Cardiac septum (tissue), 1 donor: ENCODE measurements around the gene KAT2B. TPM values are rescaled to one million over a fixed set of nuclear protein-coding genes. Genes with fewer than 3 reads are reported as not detected.

ENCODE experiments used
- DNase-seq: peaks from one replicate; pipeline ENCODE4 v3.0.0-alpha.2; 2020; ENCODE audit warnings: low spot score
- intact Hi-C: fragments of 100-400 bp; cut with DNase I; formaldehyde crosslinking; loops from one replicate; pipeline ENCODE4 v1.14.0; 2022
- total RNA-seq: library from RNA; stranded (reverse); fragmentation: NEBNext Ultra II Directional; extraction: Animal tissue kit (Norgen Biotek cat#: 25700); gene quantifications from one replicate; pipeline ENCODE4 v1.2.1, GENCODE V29; 2021
- donor health status: DM: no; HTN: no; CAD: no.

KAT2B gene
- total RNA-seq, 1 donor from 2014 or later: 51.3 TPM

DNA sequence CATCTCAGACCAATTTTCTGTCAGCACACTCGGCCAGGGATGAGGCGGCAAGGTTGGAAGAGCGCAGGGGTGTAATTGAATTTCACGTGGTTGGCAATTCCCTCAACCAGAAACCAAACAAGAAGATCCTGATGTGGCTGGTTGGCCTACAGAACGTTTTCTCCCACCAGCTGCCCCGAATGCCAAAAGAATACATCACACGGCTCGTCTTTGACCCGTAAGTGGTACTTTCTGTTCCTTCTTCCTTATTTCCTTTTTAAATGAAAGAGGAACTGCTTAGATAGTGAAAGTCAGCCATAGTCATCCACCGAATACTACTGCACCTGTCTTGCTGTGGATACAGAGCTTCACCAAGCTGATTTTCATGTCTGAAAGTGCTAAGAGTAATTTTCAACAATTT lies 85.7 kb downstream of the KAT2B start:
- intact Hi-C loops: no loop called here
- no peak for DNase-seq

DNA sequence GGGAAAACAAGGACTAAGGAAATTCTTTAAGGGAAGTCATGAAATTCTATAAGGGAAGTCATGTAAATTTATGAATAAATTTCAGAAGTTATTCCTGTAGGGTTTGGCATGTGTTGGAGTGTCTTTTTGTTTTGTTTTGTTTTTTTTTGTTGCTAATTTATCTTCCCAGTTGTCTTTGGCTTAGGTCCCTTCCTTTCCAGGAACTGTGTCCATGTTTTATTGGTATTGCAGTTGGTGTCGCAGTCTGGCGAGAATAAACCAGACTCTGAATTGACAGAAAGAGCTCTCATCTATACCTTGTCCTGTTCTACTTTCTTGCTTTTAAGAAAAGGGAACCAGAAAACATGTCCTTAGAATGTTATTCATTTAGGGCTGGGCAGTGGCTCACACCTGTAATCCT lies 88.1 kb downstream of the KAT2B start:
- DNase-seq: no peak
- intact Hi-C loops: no loop called here

DNA sequence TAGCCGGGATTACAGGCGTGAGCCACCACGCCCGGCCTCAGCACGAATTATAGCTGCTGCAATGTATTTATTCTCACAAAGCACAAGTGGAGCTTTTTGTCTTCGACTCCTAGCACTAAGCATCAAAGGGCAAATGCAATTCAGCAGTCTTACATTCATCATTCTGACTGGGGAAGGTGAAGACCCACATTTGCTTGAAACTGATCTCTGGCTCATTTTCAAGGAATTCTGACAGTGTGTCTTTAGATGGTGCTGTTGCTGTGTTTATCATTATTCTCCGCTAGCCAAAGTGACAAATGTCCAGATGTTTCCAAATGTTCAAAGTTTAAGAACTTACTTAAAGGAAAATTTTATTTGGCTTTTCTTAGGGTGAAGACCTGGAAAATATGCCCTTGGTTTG lies 89.9 kb downstream of the KAT2B start:
- intact Hi-C loops: no loop called here
- DNase-seq: no peak

DNA sequence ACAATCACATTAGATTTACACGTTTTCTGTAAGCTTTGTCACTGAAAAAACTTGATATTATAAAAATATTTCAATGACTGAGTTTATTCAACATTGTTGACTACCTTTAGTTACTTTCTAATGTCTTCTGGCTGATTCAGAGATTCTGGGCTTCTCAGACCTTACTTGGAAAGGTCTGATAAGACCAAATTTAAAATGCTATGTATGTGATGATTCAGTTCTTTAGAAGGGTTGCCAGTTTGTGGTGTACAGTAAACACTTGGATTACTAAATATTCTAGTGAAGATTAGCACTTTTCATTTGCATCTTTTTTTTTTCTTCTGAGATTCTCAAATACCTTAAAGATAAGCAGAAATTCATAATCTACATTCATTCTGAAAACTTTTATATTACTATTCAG lies 96.0 kb downstream of the KAT2B start:
- DNase-seq: no peak
- intact Hi-C loops: no loop called here

DNA sequence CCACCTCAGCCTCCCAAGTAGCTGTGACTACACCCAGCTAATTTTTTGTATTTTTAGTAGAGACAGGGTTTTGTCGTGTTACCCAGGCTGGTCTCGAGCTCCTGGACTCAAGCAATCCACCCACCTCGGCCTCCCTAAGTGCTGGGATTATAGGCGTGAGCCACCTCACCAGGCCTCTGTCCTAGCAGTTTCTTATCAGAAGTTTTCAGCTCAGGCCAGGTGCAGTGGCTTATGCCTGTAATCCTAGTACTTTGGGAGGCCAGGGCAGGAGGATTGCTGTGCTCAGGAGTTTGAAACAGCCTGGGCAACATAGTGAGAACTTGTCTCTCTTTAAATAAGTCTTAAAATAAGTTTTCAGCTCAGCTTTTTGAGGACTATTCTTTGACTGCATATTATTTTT lies 97.4 kb downstream of the KAT2B start:
- no peak for DNase-seq
- intact Hi-C loops: no loop called here

DNA sequence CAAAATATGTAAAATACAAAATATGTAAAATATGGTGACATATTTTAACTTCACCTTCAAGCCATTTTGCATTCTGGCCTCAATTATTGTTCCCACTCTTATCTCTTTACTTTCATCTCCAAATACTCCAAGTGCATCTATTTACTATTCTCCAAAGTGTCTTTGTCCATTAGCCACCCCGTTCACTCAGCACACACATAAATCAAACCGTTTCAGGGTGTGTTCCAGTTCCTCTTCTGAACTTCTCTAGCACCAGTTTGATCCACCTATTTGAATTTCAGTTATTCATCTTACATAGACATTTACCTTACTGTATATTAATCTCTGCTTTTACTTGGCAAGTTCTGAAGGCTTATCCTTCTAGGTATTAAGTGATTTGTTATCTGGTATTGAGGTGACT lies 100.6 kb downstream of the KAT2B start:
- DNase-seq: no peak
- intact Hi-C loops: loop anchor here (5.0 kb wide), 2 partner anchors 41 to 99 kb away; partner anchors contain the start of gene KAT2B

DNA sequence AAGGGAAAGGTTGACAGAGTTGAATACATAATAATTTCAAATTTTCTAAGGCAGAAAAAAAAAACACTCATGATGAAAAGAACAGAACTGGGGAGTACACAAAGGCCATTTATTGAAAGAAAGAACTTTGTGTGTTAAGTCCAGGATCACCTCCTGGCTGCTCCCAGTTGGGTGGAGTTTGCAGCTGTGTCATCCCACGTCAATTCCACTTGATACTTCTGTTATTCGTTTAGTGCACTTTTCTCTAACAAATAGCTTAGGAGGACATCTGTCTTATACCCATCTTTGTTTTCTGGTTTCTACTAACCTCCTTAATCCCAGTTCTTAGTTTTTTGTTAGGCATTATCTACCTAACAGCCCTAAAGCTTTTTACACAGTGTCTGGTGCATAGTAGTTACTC lies 101.1 kb downstream of the KAT2B start:
- intact Hi-C loops: loop anchor here (5.0 kb wide), 2 partner anchors 41 to 99 kb away; partner anchors contain the start of gene KAT2B
- no peak for DNase-seq

DNA sequence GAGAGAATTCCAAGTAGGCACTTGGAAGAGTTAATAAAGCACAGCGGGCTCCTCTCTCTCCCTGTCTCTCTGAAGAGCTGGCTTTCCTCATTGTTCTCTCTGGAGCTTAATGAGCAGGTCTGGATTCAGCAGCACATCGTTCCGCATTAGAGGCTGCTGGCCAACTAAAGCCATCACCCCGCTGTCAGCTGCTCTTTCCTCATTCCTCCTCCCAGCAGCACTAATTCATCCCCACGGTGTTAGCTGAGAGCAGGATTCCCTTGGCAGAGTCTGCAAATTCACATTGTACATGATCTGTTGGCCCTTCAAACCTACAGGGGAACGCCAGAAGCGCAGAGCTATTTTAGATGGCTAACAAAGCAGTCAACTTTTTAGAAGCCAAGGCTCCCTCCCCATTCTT lies 101.6 kb downstream of the KAT2B start:
- no peak for DNase-seq
- intact Hi-C loops: loop anchor here (5.0 kb wide), 2 partner anchors 40 to 100 kb away; partner anchors contain the start of gene KAT2B

DNA sequence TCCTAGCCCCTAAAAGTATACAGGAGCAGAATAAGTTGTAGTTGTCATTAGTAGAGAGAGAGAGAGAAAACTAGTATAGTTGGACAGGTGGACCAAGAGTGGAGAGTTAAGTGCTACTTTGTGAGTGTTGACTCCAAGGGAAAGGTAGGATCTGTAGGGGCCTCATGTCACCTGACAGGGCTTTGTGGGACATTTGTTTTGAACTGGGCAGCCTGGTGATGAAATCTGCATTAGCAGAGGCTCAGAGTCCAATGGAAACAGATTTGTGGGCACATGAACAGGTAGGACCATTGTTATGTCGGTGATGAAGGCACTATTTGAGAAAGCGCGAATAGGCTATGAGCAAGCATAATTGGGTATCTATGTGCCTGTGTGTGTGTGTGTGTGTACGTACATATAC lies 102.3 kb downstream of the KAT2B start:
- intact Hi-C loops: loop anchor here (5.0 kb wide), 2 partner anchors 40 to 100 kb away; partner anchors contain the start of gene KAT2B
- DNase-seq: no peak

DNA sequence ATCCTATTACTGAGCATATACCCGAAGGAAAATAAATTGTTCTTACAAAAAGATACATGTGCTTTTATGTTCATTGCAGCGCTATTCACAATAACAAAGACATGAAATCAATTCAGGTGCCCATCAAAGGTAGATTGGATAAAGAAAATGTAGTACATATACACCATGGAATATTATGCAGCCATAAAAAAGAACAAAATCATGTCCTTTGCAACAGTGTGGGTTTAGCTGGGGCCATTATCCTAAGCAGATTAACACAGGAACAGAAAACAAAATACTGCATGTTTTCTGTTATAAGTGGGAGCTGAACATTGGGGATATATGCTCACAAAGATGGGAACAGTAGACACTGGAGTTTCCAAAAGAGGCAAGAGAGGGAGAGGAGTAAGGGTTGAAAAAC lies 103.3 kb downstream of the KAT2B start:
- no peak for DNase-seq
- intact Hi-C loops: loop anchor here (5.0 kb wide), 2 partner anchors 39 to 101 kb away; partner anchors contain the start of gene KAT2B

DNA sequence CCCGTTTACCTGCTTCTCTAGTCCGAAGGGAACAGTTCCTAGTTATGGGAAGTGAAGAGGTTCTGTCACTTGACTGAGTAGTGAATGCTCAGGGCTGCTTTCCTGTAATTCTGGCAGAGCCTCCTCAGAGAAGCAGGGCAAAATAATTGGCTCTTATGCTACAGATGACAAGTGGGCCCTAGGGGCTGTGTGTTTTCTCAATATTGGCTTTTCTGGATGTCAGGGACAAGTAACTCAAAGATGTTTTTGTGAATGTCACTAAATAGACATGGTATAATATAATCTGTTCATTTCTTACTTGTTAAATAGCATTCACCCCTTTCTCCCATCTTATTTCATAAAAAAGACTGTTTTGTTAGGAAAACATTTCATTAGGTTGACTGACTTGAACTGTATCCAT lies 105.6 kb downstream of the KAT2B start:
- DNase-seq: no peak
- intact Hi-C loops: no loop called here

DNA sequence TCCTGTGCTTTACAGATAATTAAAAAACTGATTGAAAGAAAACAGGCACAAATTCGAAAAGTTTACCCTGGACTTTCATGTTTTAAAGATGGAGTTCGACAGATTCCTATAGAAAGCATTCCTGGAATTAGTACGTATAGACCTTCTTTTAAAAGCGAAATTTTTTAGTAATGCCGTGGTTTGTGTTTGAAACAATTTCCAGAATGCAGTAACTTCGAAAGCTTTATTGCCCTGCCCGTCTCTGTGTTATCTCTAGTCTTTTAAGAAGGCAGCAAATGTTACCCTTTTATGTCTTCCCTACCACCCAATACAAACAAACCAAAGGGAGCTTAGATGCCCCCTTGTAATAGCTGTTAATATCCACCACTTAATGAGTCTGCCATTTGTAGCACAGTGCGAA lies 106.1 kb downstream of the KAT2B start:
- no peak for DNase-seq
- intact Hi-C loops: no loop called here

DNA sequence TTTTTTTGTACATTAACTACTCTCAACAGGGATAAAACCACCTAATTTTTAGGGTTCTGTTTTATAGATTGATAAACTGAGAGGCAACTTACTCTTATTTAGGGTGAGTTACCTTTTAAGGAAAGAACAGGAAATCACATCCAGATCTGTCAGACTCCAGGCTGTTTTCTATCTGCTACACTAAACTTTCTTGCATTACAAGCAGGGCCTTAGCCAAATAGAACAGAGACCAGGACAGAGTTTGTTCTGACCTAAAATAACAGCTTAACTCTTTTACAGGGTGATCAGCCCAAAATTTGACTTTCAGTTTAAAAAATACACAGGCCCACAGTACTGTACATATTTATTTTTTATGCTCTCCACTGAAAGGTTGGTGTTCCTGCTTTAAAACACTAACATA lies 107.1 kb downstream of the KAT2B start:
- intact Hi-C loops: no loop called here
- no peak for DNase-seq

DNA sequence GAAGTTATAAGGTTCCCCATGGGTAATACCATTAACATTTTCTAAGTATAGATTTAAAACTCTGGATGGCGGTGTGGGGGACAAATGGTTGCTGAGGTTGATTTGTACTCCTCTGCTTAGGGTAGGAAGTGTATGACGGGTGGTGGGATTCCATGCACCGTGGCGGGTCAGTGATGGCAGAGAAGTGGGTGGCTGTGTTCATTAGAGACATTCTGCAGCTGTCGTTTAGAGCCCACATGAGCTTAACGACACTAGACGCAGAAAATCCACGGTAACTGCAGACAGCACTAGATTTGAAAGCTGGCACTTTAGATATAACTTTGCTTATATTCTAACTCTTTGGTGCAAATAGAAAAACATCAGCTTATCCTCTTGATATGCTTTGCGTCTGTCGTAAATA lies 108.2 kb downstream of the KAT2B start:
- DNase-seq: no peak
- intact Hi-C loops: no loop called here

DNA sequence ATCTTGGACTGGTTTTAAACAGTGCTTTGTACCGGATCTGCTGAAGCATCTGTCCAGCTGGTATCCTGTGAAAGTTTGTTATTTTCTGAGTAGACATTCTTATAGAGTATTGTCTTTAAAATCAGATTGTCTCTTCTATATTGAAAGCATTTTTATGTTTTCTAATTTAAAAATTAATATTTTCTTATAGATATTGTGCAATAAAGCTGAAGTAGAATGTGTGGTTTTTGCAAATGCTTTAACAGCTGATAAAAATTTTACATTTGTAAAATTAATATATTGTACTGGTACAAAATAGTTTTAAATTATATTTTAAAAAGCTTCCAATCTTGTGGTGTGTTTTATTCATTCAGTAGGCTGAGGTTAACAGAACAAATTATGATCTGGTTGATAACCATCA lies 113.8 kb downstream of the KAT2B start:
- intact Hi-C loops: no loop called here
- no peak for DNase-seq

DNA sequence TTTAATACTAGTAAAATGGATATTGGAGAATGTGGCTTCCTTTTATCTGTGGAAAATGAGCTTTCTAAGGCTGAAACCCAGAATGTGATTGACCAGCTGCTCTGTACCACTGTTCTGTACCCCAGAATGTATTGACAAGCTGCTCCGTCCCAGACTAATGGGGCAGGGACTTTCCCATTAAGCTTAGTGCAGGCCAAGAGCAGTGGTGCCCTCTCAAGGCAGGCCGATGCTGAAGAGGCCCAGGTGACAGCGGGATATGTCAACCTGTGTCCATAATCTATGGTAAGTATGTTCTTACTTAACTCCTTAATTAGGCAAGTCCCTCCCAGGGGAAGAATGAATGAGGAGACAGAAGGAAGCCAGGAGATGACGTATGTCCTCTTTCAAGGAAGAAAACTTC lies 114.7 kb downstream of the KAT2B start:
- DNase-seq: no peak
- intact Hi-C loops: no loop called here

DNA sequence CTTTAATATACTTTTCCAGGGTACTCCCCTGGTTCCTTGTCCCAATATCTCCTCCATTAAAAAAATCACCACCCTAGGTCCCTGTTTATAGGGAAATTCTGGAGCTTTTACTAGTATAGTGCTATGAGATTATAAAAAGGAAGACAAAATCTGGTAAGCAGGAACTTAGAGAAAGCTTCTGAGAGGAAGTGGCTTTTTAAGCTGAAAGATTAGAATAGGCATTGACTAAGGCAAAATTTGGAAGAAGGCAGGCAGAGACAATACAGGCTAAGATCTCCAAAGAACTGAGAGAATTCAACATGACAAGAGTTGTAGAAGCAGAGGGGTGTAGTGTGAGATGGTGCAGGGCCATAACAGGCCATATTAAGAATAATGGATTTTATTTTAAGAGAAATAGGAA lies 120.0 kb downstream of the KAT2B start:
- intact Hi-C loops: no loop called here
- DNase-seq: no peak

DNA sequence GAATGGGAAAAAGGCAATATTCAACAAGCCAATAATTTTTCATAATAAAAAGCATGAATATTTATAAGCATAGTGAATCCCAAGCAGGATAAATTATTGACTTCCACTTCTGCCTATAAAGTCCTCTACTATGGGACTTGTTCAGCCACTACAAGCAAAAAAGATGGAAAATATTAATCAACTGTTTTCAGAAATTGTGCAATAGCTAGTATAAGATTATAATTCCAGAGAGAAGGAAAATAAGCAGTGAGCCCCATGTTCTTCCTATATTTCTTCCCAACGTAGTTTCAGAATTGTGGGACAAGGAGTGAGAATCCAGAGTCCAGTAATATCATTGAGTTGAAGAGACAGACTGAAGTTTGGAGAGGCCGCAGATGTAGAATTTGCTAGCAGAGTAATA lies 121.5 kb downstream of the KAT2B start:
- intact Hi-C loops: no loop called here
- no peak for DNase-seq

DNA sequence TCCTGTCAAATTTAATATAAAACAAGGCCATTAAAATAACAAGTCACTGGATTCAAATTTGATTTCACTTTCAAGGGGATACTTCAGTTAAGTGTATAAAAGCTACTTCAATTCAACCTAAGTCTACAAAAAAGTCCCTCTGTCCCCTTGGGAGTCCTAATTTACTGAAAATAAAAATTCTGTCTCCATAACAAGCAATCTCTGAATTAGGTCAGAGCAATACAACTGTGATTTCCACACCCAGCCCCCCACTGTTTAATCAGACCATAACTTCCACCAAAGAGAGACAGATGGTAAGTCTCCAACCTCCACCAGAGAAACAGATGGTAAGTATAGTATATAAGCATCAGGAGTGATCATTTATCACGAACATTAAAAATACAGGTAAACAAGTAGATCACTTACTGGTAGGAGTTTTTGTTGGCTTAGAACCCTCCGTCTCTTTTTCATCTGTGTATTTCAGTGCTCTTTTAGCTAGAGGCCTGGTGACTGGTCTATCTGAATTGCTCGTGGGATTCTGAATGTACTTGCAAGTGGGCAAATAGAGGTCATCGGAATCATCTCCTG lies 133.7 kb downstream of the KAT2B start:
- DNase-seq: no peak

DNA sequence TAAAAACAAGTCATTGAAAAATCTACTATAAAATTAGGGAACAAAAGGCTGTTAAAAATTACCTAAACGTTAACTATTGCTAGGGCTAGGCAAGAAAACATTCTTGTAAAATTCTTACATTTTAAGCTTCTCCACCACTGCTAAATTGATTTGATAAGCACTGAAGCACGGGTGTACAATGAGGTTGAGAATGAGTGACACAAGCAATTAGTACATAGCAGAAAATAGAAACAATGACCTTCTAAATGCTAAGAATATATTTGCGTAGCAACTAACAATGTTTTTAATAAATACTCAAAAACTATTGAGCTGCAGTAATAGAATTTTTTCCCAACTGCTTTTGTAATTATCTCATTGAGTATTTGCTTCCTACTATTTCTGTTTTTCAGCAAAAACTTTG lies 141.0 kb downstream of the KAT2B start:
- intact Hi-C loops: loop anchor here (5.0 kb wide), 1 partner anchor 39 kb away; no protein-coding TSS in a partner anchor
- DNase-seq: no peak

More for the DNA sequence above, 133.7 kb downstream of the KAT2B start:
- intact Hi-C loops: no loop called here

DNA sequence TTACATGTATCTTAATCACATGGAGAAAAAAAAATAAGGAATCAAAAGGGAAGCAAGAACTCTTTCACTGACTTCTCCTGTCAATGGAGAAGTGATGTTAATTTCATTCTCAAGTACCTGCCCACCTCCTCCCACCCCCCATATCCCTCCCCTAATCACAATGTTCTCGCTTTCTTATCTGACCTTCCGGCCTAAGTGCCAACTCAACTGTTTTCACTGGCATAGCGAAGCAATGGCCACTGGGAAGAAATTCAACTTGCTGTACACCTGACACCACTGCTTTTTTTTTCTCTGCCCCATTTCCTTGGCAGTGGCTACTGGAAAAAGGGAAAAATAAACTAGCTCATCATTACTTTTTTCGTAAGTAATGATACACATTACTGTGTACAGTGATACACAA lies 142.0 kb downstream of the KAT2B start:
- intact Hi-C loops: loop anchor here (5.0 kb wide), 1 partner anchor 40 kb away; no protein-coding TSS in a partner anchor
- DNase-seq: no peak

DNA sequence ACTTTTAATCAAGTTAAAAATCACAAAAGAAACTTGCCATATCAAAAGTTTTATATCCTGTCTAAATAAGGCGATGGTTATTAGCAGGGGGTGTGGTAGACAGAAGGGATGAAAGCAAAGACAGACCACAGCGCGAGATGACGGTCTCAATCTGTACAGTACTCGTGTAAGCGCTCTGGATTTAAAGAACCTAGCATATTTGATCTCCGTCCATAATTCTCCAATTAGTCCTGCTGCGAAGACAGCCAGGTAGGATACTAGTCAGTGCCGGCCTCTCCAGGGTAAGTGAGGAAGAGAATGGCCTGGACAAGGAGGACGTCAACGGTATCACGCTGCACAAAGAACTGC lies 145.1 kb downstream of the KAT2B start:
- intact Hi-C loops: no loop called here
- DNase-seq: no peak
